HG02973 (cell line): ENCODE measurements around the gene COL7A1.
"Not testable (repeated sequence)": the region's sequence is repeated elsewhere in the genome, so short reads cannot be mapped to it uniquely, and the experiment has no call there.

Experiments
- ATAC-seq: cut with Tn5 transposase; IDR thresholded peaks from one replicate; pipeline ENCODE4 v1.9.1; 2021; ENCODE audit warnings: moderate library complexity; ENCODE audit not compliant: unreplicated experiment

COL7A1 gene

DNA sequence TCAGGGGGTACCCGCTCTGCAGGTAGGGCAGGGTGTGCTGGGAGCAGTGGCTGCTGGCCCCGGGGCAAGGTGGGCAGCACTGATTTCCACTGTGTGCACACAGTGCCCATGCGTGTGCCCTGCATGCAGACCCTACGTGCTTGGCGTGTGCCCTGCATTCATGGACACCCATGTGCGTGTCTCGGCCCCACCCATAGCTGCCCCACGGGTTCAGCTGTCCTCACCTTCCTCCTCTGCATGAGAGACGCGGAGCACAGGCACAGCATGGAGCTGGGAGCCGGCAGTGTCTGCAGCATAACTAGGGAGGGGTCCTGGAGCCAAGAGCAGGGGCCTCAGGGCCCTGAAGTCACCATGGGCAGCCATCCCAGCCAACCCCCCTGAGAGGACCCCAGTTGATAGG lies 29.9 kb downstream of the COL7A1 start:
- ATAC-seq: no peak

DNA sequence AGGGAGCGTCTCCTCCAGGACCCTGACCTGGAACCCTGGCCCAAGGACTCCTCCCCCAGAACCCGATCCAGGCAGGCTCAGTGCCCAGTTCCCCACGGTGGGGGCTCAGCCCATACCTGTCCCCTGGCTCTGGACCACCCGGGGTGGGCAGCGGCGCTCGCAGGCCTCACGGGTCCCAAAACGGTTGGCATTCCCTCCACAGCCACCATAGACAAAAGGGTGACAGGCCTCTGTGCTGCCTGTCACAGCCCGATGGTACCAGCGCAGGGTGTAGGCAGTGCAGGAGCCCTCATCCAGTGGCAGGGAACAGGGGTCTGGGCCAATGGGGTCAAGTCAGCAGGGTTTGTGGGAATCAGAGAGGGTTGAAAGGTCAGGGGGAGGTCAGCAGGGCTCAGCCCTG lies 30.5 kb downstream of the COL7A1 start:
- no peak for ATAC-seq

DNA sequence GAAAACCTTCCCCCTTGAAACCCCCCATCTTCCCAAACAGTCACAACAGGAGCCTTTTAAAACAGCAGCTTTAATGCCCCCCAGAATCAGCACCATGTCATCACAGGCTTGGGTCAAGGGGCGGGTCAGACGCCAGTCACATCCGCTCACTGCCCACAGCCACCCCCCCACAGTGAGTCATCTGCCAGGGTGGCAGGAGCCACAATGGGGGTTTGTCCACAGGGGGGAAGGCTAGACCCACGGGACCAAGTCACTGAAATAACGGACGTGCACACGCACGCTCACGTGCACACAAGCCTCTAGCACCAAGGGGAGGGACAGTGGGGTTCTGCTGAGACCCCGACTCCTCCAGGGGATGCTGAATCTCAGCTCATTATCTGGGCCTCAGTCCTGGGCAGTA lies 31.1 kb downstream of the COL7A1 start:
- no peak for ATAC-seq

DNA sequence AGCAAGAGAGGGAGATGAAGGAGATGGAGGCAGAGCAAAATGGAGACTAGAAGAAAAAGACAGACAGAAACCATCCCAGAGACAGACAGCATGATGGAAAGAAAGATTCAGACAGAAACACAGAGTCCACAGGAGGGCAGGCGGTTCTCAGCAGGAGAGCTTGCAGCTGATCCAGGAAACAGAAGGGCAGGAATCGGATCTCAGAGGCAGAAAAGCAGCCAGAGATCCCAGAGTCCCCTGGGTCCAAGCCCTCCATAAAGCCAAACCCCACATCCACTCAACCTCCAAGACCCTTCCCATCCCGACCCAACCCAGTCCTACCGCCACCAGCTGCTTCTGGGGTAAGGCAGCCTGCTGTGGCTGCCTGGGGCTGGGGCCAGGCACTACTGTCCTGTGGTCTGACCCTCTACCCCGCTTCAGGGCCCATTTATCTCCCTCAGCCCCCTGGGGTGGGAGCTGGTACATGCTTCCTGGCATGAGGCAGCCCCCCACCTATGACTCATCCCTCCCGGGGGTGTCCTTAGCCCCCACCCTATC lies 31.7 kb downstream of the COL7A1 start, which contains the start of gene UCN2:
TSS of gene UCN2 (minus strand) at position 400 of the 537 bp plus-strand sequence. CDS start 657 bp downstream, outside the sequence.
- ATAC-seq: no peak

DNA sequence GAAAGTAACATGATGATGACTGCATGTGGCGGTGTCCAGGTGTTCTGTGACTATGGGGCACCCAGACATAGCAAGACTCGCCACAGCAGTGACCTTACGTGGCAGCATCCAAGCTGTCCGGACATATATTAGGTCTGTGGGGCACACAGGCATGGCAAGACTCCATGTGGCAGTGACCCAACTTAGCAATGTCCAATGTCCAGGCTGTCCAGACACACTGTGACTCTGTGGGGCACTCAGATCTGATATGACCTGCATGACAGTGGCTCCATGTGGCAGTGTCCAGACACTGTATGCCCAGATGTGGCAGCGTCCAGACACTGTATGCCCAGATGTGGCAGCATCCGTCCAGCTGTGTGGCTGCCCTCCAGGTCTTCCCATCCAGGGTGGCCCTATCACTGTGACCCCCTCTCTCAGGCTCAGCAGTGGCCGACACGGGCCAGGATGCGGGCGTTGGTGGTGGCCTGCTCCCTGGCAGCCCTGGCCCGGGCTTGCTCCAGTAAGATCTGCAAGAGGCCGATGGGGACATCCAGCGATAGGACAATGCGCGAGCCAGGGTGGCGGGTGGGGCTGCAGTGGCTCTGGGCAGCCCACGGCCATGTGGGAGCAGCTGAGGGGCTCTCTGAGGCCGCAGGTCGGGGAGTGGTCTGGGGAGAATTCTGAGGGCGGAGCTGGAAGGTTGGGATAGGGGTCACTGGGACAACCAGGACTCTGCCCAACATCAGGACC lies 32.6 kb downstream of the COL7A1 start:
- no peak for ATAC-seq

DNA sequence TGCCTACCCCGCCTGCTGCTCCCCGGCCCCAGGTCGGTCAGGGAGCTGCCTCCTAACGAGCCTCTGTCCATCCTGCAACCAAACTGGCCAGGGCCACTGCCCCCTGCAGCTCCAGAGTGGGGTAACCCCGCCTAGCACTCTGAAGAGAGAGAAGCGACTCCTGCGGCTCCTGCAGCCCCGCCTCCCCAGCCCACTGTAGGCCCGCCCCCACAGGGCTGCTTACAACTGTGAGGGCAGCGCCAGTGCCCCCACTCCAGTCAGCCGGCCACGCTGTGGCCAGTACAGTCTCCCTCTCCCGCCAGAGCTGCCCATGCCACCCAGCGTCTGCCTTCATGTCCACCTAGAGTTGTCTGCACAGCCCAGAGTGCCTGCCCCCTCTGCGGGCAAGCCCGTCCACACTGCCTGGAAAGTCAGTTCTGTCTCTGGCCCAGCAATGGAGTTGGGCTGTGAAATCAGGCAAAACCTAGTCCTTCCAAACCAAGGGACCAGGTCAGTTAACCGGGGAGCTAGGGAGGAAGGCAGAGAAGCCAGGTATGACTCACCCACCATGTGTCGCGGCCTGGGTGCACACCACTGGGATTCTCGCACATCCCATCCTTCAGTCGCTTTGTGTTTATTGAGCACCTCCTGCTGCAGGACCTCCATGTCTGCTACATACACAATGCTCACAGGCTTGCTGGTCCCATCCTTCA lies 33.9 kb downstream of the COL7A1 start:
- ATAC-seq: no peak

DNA sequence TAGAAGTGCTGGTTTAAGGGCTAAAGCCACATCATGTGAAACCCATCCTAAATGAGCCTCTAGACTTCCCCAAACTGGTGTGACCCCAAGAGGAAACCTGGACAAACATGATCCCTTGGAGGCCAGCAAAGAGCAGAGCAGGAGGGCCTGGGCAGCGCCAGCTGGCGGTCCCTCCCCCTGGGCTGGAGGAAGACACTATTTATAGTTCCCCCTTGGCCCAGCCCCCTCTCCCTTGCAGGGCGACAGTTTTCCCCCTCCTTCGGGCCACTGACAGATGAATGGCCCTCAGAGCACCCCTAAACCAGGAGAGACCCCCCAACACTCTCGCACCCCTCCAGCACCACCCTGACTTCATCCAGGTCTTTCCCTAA lies 34.5 kb downstream of the COL7A1 start:
- ATAC-seq: no peak

DNA sequence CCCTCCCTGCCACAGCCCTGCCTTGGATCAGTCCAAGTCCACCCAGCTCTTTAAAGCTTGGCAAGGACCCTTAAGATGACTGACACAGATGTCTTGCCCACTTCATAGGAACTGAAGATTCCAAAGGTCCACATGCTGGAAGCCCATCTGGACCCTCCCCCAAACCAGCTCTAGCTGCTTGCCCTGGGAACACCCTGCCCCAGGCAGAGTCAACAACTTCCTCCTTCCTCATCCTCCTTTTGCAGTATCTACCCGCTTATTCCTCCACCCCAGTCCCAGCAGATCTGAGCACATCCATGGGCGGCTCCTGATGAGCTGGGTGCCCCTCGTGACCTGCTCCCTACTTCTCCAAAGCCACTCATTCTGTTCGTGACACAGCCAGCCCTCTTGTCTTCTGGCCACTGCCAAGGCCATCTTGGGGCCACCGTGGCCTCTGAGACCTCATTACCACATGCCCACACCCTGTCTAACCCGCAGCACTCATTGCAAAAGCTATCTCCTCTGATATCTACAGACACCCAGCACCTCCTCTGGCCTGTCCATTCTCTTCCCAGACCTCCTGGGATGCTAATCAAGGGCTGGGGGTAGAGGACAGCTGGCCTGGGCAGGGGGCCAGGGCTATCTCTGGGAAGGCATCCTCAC lies 36.5 kb downstream of the COL7A1 start:
- ATAC-seq: no peak

DNA sequence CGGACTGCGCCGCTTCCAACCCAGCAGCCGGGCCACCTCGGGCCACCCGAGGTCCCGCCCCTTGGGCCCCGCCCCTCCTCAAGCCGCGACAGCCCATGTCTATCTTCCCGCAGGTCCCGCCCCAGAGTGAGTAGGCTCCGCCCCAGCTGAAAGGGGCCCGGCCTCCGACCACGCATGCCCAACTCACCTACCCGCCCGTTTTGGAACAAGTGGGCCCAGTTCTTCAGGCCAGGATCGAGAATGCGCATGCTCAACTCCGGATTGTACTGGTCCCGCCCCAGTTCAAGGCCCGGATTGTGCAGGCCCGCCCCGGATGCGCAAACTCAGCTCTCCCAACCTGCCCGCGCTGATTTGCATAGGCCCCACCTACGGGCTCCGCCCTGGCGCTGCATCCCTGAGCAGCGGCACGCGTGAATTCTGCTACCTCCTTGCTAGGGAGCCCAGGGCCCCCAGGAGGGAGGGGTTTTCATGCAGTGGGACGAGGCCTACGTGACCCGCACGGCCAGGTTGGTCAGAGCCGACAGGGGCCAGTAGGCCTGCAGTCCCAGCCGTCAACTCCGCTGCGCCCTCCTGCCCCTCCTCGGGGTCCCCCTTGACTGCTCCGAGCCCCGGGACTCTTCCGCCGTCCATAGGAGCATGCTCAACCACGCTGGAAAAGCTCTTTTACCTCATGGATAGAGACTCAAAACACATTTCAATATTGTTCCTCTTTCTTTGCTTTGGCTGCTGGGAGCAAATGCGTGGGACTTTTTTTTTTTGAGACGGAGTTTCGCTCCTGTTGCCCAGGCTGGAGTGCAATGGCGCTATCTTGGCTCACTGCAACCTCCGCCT lies 38.1 kb downstream of the COL7A1 start, which contains the start of gene PFKFB4:
TSS of gene PFKFB4 (minus strand) at position 8 of the 831 bp plus-strand sequence. CDS start 26 bp downstream, outside the sequence.
- ATAC-seq: peak; percentile 81

DNA sequence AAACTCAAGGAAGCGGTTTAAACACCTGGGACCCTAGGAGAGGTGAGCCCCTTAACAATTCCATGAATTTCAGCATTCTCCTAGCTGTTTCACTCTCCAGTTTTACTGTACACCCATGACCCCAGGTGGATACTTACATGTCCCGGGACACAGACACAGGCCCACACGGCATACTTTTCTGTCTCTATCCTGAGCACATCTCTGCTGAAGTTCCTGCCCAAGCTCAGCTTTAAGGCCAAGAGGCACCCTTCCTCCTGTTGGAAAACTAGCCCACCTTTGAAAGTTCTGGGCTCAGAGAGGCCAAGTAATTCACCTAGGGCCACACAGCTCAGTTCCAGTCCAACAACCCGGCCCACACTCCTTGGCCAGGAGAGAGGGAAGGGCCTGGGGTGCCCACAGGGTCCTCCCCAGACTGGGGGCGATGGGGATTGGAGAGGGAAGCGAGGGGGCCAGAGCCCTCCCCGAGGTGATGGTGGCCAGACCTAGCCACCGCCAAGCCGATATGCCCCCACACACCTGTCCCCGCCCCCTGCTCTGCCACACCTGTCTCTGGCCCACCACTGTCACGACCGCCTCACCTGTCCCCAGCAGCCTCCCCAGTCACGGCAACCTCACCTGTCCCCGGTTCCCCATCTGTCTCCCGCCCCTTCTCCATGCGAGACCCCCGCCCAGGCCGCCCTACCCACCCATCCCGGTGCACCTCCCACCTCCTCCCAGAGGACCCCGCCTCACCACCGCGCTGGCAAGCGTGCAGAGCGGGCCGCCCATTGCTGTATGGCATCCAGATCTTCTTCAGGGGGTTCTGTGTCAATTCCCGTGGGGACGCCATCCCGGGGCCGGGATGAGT lies 39.0 kb downstream of the COL7A1 start:
- no peak for ATAC-seq

DNA sequence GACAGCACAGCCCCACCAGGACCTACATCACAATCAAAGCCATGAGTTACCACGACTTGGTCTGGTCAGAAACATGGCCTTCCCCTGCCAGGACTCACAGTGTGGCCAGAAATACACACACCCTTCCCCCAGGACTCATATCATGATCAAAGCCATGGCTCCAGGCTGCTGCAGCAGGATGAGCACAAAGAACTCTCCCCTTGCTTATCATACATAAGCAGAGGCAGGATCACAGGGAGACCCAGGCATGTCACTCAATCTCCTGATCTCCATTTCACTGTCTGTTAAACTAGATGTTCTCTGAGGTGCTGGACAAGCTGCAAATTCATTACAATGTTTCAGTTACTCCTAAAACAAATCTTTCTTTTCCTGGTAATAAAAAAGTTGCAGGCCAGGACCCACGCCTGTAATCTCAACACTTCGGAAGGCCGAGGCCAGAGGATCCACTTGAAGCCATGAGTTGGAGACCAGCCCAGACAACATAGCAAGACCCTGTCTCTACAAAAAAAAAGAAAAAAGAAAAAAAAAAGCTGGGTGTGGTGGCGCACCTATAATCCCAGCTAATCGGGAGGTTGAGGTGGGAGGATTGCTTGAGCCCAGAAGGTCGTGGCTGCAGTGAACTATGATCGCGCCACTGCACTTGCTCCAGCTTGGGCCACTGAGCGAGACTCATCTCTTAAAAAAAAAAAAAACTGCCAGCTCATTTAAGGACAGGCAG lies 39.7 kb downstream of the COL7A1 start:
- ATAC-seq: no peak

DNA sequence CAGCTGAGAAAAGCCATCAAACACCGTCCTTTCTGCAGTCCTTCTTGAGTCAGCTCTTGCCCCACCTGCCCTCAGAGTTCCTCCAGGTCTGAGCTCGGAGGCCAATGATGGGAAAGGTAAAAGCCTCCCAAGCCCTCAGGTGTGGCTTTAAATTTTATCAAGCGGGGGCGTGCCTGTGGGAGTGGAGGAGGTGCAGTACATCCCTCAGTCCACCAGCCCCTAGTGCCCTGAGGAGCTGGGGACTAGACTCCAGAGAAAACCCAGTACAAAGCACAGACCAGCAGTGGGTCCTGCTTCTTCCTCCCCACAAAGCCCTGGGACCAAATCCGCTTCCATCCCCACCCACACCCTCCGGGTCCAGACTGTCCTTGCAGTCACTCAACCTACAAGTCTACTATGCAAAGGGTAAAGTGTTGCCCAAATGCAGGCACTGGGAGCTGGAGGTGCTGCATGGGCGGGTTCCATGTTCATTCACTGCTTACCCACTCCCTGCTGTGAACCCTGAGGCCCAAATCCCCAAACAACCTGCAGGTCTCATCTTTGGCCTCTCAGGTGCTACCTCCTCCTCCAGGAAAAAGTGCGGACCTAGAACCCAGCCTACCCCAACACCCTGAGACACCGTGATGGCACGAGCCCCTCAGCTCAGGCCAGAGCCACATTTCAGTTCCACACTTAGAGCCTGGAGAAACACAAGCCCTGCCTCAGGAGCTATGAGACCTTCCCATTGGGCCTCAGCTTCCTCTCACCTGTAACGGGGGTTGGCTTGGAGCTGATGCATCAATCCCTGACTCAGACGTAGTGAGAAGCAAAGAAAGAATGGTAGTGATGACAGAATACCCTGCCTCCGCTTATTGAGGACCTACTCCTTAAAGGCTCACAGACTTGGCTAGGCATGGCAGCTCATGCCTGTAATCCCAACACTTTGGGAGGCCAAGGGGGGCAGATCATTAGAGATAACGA lies 41.0 kb downstream of the COL7A1 start:
- ATAC-seq: no peak

DNA sequence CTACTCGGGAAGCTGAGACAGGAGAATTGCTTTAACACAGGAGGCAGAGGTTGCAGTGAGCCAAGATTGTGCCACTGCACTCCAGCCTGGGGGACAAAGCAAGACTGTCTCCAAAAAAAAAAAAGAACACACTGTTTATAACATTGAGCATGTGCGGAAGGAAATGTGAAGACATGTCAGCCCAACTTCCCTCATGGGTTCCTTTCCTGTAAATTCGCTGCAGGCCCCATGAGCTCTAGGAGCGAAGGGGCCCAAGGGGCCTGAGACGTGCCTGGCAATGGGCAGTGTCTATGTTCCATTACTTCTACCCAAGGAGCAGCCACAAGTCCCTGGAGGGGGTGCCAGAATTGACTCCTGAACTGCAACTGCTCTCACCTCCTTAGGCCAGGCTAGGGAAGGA lies 41.8 kb downstream of the COL7A1 start:
- ATAC-seq: no peak

DNA sequence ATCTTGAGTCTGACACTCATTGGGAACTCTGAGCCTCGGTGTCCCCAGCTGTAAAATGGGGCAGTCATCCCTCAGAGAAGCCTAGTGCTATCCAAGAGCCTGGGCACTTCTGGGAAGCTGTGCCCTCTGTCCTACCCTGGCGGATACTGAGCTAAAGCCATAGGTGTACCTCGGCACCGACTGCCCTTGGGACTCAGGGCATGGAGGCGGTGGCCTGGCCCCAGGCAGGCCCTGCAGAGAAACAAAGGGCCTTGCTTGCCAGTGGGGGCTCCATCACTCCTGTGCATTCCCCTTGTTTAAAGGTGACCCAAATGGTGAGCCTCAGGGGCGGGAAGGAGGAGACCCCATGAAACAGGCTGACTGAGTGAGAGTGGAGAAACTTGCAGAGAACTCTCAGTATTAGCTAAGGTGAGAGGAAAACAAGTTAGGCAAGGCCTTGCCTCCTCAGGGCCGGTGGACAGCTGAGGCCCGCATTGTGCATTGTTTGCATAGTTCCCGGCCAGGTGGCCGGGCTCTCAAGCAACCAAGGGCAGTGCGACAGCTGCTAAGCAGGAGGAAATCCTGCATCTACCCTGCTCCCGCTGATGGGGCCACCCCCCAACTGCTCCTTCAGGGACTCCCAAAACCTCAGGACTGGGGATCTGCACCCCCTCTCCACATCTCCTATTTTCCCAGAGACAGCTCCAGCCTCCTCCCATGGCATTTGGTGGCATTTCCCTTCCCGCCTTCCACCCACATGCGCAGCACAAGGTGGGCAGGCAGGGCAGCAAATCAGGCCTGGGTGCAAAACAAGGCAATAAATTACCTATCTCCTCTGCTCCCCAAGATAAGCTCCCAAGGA lies 42.8 kb downstream of the COL7A1 start:
- ATAC-seq: no peak

DNA sequence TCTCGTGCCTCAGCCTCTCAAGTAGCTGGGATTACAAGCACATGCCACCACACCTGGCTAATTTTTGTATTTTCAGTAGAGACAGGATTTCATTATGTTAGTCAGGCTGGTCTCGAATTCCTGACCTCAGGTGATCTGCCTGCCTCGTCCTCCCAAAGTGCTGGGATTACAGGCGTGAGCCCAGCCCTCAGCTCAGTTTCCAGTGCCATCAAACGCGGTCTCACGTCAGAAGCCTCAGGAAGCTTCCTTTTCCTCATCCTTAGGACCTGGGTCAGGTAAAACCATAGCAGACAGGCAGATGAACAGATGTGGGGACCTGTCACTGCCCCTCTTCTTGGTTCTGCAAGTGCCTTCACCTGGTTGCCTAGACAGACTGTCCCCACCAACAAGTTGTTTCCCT lies 43.5 kb downstream of the COL7A1 start:
- ATAC-seq: not testable (repeated sequence)

DNA sequence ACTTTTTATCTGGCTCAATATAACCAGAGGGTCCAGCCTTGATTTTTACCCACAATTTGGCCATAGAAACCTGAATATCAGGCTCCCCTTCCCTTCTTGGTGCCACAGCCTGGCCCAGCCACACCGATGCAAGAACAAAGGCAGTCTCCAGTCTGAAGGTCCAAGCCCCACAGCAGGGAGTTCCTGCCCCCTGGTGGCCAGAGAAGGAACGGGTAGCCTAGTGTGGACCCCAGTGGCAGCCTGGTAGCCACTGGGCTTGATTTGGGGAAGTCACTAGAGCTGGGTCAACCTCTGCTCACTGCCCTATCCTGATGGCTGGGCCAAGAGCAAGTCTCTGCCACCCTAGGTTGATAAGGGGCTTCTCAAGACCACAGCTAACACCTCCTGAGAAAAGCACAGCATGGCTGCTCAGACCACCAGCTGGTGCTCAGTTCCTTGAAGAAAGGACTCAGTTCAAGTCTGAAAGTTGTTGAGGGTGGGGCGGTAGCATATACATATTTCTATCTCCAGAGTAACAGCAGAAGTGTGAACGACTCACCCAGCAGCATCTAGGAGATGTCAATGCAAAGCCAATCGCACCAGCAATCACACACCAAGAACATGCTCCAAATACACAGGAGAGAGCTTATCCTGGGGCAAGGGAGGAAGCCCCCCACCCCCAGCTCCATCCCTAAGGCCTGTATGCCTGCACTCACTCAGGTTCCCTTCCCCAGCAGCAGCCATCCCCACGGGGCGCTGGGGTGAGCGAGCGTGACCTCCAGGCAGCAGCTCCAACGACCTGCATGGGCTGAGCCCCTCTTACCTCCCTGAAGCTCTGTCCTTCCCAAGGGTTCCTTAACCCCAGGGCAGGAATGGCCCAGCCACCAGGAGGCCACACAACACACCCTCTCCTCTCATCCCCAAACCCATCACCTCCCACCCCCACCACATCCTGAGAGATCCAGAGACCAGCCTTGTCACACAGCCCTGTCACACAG lies 46.1 kb downstream of the COL7A1 start:
- peak; percentile 59 for ATAC-seq
